ENCODE measurements around the gene TAF3. TPM values are rescaled to one million over a fixed set of nuclear protein-coding genes. Genes with fewer than 3 reads are reported as not detected.
"Not testable (repeated sequence)": the region's sequence is repeated elsewhere in the genome, so short reads cannot be mapped to it uniquely, and the experiment has no call there.

The TAF3 gene
- total RNA-seq, 1 donor = 2.2 TPM

GRCh38 chr10:7797582-7797981 is 20.7 kb upstream of the TAF3 start:
- H3K4me3 ChIP-seq (ENCODE audit: low read depth, low read length) = no peak overlapping the region
- DNase-seq (ENCODE audit: low read depth) = peak; percentile 92
- TF ChIP-seq CTCF (IDR thresholded peaks at IDR 0.05; ENCODE audit: insufficient read depth, low read depth, low read length) = no peak

DNA sequence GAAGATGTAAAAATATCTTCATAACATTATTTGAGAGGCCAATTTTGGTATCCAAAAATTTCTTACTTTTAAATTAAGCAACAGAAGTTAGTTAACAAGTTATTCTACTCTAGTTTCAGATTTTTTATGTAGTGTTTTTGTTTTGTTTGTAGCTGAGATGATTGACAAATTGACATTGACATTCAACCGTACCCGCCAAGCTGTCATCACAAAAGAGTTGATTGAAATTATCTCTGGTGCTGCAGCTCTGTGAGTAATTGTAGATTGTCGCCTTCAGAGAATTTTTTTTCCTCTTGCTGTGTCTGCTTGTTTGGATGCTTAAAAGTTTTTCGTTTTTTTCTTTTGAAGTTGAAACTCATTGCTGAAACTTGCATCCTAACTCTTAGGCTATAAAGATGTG is 15.7 kb upstream of the TAF3 start:
- DNase-seq (ENCODE audit: low read depth) = no peak
- no peak for TF ChIP-seq CTCF (IDR thresholded peaks at IDR 0.05; ENCODE audit: insufficient read depth, low read depth, low read length)
- no peak overlapping the region for H3K4me3 ChIP-seq (ENCODE audit: low read depth, low read length)

- no peak for TF ChIP-seq CTCF (IDR thresholded peaks at IDR 0.05; ENCODE audit: insufficient read depth, low read depth, low read length)
- H3K4me3 ChIP-seq (ENCODE audit: low read depth, low read length) = no peak overlapping the region
- DNase-seq (ENCODE audit: low read depth) = no peak
Measured at GRCh38 chr10:7804216-7804615, 14.1 kb upstream of the TAF3 start.

- no peak for DNase-seq (ENCODE audit: low read depth)
- no peak for TF ChIP-seq CTCF (IDR thresholded peaks at IDR 0.05; ENCODE audit: insufficient read depth, low read depth, low read length)
- H3K4me3 ChIP-seq (ENCODE audit: low read depth, low read length) = no peak overlapping the region
Measured at GRCh38 chr10:7804741-7805140, 13.6 kb upstream of the TAF3 start.

DNA sequence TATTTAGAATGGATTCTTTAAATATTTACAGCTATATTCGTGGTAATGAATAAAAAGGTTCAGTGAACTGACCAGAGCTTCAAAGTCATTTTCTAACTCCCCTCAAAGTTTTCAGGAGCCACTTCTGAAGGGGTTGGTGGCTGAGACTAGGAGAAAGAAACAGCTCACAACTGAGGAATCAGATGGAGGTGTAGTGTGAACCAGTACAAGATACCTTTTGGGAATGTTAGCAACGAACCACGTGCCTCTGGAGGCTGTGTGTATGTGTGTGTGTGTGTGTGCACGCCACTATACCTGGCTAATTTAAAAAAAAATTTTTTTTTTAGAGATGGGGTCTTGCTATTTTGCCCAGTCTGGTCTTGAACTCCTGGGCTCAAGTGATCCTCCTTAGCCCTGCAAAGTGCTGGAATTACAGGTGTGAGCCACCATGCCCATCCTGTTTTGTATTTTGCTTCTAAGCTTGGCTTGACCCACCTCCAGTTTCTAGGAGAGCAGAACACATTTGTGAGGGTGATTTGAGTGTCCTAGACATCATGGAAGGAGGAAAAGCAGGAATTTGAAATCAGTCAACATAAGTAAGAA is 9.5 kb upstream of the TAF3 start:
- no peak for TF ChIP-seq CTCF (IDR thresholded peaks at IDR 0.05; ENCODE audit: insufficient read depth, low read depth, low read length)

GRCh38 chr10:7810443-7810842 is 7.9 kb upstream of the TAF3 start:
- no peak overlapping the region for H3K4me3 ChIP-seq (ENCODE audit: low read depth, low read length)
- no peak for TF ChIP-seq CTCF (IDR thresholded peaks at IDR 0.05; ENCODE audit: insufficient read depth, low read depth, low read length)
- DNase-seq (ENCODE audit: low read depth) = no peak

More for the DNA sequence above, 9.5 kb upstream of the TAF3 start:
- DNase-seq (ENCODE audit: low read depth) = no peak
- H3K4me3 ChIP-seq (ENCODE audit: low read depth, low read length) = no peak overlapping the region

GRCh38 chr10:7811000-7811399 is 7.3 kb upstream of the TAF3 start:
- H3K4me3 ChIP-seq (ENCODE audit: low read depth, low read length) = no peak overlapping the region
- TF ChIP-seq CTCF (IDR thresholded peaks at IDR 0.05; ENCODE audit: insufficient read depth, low read depth, low read length) = no peak
- DNase-seq (ENCODE audit: low read depth) = no peak

GRCh38 chr10:7811743-7812142 is 6.6 kb upstream of the TAF3 start:
- not testable (repeated sequence) for H3K4me3 ChIP-seq (ENCODE audit: low read depth, low read length); DNase-seq (ENCODE audit: low read depth)

Data from fibroblast of villous mesenchyme (primary cell).